ENCODE results near the gene DGKZ. TPM values are rescaled to one million over a fixed set of nuclear protein-coding genes. Genes with fewer than 3 reads are reported as not detected.
"Not testable (repeated sequence)": the region's sequence is repeated elsewhere in the genome, so short reads cannot be mapped to it uniquely, and the experiment has no call there.

DGKZ gene
- polyA plus RNA-seq, 4 donors = 27.3 to 44.6 (median 34.0) TPM

DNA sequence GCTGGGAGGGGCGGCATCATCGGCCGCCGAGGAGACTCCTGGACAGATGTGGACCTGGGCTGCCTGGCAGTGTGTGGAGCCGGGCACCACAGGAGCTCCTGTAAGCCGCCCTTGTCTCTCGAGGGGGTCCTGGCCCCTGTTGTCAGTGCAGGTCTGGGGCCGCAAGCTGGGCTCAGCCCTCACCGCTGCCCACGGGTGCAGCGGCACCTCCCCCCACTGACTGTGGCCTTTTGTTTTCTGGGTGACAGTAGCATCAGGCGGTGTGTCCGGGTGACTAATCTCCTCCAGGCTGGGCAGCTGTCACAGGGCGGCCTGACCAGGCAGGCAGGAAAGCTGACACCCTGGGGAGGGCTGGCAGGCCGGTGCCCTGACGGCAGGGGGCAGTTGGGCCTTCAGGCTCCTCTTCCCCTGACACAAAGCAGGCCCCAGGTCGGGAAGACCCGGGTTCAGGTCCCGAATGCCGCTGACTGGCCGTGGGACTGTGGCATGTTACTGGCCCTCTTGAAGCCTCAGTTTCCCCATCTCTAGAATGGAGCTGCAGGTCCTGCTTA lies 16.3 kb downstream of the DGKZ start:
- no peak for DNase-seq (ENCODE audit: low read depth in 4 of 4, low spot score in 3 of 4)

GRCh38 chr11:46364056-46364455 lies 16.8 kb downstream of the DGKZ start:
- DNase-seq (ENCODE audit: low read depth in 4 of 4, low spot score in 3 of 4) = no peak

DNA sequence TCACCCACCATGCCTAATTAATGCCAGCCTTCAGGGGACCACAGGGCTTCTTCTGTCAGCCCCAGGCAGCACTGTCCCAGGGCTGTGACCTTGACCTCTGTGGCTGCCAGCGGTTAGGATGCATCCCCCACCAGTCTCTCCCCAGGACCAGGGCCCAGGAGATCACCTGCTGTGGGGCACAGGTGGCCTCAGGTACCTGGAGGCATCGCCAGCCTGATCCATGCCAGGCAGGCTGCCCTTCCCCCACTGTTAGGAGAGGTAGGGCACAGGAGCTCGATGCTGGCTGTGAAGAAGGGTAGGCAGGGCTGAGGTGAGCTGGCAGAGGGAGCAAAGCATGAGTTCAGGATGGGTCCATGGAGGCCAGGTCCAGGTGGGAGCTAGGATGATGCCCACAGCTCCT lies 17.5 kb downstream of the DGKZ start:
- no peak for DNase-seq (ENCODE audit: low read depth in 4 of 4, low spot score in 3 of 4)

DNA sequence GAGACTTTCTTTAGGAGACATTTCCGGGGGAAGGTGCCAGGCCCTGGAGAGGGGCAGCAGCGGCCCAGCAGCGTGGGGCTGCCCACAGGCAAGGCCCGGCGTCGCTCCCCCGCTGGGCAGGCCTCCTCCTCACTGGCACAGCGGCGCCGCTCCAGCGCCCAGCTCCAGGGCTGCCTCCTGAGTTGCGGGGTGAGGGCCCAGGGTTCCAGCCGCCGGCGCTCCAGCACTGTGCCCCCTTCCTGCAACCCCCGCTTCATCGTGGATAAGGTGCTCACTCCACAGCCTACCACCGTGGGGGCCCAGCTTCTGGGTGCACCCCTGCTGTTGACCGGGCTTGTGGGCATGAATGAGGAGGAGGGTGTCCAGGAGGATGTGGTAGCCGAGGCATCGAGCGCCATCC lies 19.0 kb downstream of the DGKZ start:
- no peak for DNase-seq (ENCODE audit: low read depth in 4 of 4, low spot score in 3 of 4)

GRCh38 chr11:46366661-46367161 lies 19.4 kb downstream of the DGKZ start:
- no peak for DNase-seq (ENCODE audit: low read depth in 4 of 4, low spot score in 3 of 4)

DNA sequence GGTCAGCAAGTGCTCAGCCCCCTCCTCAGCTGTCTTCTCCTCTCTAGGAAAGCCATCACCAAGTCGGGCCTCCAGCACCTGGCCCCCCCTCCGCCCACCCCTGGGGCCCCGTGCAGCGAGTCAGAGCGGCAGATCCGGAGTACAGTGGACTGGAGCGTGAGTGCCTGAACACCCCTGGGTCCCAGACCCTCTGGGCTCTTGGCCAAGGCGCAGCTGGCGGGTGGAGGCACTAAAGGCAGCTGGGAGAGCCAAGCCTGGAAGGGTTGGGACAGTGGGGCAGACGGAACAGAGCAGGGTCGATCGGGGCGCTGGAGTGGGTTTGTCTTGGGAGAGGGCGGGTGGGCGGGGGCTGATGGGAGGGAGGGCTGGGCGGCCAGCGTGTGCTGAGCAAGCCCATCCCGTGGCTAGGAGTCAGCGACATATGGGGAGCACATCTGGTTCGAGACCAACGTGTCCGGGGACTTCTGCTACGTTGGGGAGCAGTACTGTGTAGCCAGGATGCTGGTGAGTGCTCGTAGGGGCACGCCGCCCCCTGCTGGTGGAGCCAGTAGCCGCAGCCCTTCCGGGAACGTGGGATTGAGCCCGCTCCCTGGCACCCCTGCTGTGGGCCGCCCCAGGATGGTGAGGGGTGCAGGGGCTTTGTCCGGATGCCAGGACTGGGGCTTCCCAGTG lies 20.1 kb downstream of the DGKZ start:
- DNase-seq (ENCODE audit: low read depth in 4 of 4, low spot score in 3 of 4) = no peak

GRCh38 chr11:46367916-46368267 lies 20.6 kb downstream of the DGKZ start:
- DNase-seq (ENCODE audit: low read depth in 4 of 4, low spot score in 3 of 4) = no peak

DNA sequence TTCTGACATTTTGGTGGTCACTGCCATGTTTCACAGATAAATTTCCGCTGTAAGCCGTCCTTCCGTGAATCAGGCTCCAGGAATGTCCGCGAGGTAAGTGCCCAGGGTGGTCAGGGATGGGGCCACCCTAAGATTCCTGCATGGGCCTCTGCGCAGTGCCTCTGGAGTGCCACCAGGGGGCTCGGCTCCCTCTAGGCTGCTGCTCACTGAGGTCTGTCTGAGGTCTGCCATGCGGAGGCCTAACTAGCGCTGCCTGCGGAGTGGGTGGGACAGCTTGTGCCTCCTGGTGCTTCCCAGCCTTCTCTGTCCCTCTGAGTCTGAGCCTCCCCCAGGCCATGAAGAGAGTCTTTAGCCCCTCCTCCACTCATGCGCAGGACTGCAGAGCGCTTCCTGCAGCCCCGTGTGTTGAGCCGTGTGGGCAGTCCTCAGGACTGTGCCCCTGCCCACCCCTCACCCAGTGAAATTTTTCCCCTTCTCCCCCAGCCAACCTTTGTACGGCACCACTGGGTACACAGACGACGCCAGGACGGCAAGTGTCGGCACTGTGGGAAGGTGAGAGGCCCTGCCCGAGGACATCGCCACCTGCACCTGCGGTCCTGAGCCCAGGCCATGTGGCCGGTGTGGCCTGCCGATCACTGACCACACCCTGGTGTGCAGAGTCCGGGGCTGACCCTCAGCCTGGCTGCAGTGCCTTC lies 22.3 kb downstream of the DGKZ start:
- DNase-seq (ENCODE audit: low read depth in 4 of 4, low spot score in 3 of 4) = no peak

GRCh38 chr11:46370253-46370652 lies 23.0 kb downstream of the DGKZ start:
- no peak for DNase-seq (ENCODE audit: low read depth in 4 of 4, low spot score in 3 of 4)

- not testable (repeated sequence) for DNase-seq (ENCODE audit: low read depth in 4 of 4, low spot score in 3 of 4)
Observed at GRCh38 chr11:46371262-46371661, 24.0 kb downstream of the DGKZ start.

DNA sequence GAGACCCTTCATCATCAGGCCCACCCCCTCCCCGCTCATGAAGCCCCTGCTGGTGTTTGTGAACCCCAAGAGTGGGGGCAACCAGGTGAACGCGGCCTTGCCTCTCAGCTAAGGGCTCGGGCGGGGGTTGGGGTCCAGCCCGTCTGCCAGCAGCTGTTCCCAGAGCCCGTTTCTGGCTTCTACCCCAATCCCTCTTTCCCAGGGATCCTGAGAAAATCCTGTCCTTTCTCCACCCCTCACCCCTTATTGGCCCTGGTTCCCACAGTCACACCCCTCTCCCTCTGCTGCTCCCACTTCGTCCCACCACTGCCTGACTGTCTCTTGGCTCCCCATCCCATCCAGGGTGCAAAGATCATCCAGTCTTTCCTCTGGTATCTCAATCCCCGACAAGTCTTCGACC lies 24.8 kb downstream of the DGKZ start:
- DNase-seq (ENCODE audit: low read depth in 4 of 4, low spot score in 3 of 4) = no peak

- DNase-seq (ENCODE audit: low read depth in 4 of 4, low spot score in 3 of 4) = not testable (repeated sequence)
Observed at GRCh38 chr11:46372501-46372900, 25.2 kb downstream of the DGKZ start.

- no peak for DNase-seq (ENCODE audit: low read depth in 4 of 4, low spot score in 3 of 4)
Observed at GRCh38 chr11:46373787-46374740, 26.8 kb downstream of the DGKZ start.

DNA sequence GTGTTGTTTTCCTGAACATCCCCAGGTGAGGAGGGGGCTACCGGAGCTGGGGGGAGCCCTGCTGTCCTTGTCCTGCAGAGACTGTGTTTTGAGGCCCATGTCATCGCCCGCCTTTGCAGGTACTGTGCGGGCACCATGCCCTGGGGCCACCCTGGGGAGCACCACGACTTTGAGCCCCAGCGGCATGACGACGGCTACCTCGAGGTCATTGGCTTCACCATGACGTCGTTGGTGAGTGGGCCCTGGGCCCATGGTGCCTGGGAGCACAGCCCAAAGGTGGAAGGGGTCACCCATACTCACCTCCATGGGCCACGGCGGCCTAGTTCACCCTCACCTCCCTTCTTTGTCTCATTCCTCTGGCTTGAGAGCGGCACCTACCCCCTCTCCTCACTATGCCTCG lies 27.6 kb downstream of the DGKZ start:
- no peak for DNase-seq (ENCODE audit: low read depth in 4 of 4, low spot score in 3 of 4)

DNA sequence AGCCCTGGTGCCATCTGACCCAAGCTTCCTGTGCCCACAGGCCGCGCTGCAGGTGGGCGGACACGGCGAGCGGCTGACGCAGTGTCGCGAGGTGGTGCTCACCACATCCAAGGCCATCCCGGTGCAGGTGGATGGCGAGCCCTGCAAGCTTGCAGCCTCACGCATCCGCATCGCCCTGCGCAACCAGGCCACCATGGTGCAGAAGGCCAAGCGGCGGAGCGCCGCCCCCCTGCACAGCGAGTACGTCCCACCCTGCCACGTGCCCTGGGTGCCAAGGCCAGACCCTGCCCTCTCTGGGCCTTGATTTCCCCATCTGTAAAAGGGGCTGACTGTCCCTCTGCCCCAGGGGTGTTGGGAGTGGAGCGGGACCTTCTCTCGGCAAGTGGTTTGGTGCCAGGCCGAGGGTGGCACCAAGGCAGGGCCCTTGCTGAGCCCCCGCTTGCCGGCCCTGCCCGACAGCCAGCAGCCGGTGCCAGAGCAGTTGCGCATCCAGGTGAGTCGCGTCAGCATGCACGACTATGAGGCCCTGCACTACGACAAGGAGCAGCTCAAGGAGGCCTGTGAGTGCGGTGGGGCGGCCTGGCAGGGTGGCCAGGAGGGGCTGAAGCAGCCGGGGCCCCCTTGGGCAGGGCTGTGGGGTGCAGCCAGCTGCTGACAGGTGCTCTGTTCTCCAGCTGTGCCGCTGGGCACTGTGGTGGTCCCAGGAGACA lies 28.3 kb downstream of the DGKZ start:
- DNase-seq (ENCODE audit: low read depth in 4 of 4, low spot score in 3 of 4) = no peak

GRCh38 chr11:46376258-46377050 lies 29.2 kb downstream of the DGKZ start:
- DNase-seq (ENCODE audit: low read depth in 4 of 4, low spot score in 3 of 4) = no peak

DNA sequence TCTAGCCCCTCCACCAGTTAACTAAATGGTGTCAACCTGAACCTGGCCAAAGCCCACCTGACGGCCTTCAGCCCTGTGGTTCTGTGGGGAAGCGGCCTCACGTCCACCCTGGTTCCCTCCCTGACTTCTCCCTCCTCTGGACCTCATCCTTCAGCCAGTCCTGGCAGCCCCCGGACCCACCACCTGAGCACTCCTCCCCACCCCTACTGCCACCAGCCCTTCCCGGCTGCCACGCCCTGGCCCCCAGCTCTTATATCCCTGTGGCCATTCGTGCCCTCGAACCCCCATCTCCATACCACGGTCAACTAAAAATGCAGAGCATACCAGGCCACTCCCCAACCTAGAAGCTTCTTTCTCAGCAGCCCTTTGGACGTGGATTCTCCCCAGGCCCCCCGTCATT lies 30.0 kb downstream of the DGKZ start:
- no peak for DNase-seq (ENCODE audit: low read depth in 4 of 4, low spot score in 3 of 4)

DNA sequence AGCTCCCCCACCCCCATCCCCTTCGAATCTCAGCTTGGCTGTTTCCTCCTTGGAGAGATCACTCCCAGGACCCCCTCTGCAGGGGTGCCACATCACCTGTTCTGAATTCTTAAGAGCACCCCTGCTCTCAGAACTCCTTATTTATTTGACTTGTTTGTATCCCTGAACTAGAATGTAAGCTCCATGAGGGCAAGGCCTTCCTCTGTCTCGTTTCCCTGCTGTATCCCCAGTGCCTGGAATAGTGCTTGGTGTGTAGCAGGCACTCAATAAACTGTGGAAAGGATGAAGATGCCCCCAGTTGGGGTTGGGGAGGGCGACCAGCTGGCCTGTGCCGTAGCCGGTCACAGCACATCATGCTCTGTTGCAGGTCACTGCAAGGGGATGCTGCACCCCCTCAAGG lies 30.6 kb downstream of the DGKZ start:
- no peak for DNase-seq (ENCODE audit: low read depth in 4 of 4, low spot score in 3 of 4)

- no peak for DNase-seq (ENCODE audit: low read depth in 4 of 4, low spot score in 3 of 4)
Observed at GRCh38 chr11:46378296-46378695, 31.0 kb downstream of the DGKZ start.
